ENCODE results near the gene HID1.

The HID1 gene

GRCh38 chr17:74964988-74965622 lies 7.5 kb downstream of the HID1 start:
- no peak for DNase-seq

DNA sequence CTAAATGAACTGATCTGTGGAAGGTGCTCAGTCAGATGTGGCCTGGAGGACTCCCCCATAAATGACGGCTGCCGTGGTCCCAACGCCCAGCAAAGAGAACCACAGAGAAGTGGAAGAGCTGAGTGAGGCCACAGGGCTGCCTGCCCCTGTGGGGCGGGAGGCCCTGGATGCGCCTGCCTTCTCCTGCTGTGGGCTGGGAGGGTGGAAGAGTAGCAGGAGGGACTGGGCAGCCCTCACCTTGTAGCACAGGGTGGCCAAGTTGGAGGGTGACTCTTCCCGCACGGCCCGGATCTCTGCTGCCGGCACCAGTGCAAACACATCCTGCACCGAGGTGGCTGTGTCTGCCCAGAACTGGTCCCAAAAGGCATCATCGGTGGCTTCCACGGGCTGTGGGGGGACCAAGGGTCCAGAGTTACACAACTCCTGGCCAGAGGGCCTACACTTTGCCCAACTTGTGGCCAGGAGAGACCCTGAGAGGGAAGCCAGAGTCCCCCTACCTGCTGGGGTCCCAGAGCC lies 8.3 kb downstream of the HID1 start:
- no peak for DNase-seq

- DNase-seq: no peak
Observed at GRCh38 chr17:74963656-74964055, 8.9 kb downstream of the HID1 start.

DNA sequence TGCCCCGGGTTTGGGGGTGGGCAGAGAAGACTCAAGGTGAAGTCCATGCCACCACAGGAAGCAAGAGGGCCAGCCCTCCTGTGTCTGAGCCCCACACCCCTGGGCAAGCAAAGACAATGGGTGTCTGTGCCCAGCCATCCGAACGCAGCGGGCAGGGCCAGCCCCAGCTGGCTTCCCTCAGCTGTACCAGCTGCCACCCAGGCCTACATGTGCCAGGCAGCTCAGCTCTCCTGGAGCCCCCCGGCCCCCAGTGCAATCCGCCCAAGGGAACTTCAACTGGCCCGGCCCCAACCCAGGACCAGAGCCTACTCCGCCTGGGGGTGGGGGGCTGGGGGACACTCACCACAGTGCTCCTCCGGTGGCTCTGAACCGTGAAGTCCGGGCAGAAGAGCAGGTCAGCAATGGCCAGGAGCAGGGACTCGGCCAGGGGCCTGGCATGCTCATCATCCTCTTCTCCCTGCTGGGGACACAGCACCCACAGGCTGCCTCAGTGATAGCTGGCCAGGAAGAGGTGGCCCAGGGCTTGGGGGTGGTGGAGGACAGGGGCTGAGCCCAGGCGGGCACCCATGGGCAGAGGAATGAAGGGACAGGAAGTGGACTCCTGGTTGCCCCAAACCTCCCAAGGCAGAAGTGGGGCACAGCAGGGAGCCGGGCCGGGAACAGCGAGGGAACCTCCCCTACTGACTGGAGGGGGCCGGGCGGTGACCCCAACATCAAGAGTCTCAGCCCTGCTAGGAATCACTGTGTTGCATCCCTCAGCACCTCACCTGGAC lies 9.8 kb downstream of the HID1 start:
- no peak for DNase-seq

DNA sequence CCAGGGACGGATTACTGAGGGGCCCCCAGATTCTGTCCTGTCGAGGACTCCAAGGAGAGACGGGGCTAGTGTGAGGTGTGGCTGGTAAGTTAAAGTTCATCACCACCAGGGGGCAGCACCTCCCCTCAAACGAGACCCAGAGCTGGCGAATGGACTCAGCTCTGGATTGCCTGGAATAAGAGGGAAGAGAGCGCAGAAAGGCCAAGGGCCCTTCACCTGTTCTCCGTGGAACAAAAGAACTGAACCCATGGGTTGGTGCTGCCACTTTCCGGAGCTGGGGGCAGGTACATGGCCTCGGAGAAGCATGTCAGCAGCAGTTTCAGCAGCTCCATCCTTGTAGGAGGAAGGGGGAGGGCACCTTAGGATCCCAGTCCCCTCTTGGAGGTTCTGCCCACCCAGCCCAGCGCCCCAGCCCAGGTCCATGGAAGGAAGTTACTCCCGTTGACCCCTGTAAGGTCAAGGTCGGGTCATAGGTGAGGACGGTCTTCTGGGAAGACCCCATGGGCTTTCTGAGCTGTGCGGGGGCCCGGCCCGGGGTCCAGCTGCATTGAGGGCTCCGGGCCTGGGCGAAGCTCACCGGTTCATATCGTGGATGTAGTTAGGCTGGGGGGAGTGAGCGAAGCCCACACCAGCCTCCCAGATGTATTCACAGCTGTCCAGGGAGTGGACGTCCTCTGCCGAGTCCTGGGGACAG lies 10.8 kb downstream of the HID1 start:
- DNase-seq: peak; percentile 23

DNA sequence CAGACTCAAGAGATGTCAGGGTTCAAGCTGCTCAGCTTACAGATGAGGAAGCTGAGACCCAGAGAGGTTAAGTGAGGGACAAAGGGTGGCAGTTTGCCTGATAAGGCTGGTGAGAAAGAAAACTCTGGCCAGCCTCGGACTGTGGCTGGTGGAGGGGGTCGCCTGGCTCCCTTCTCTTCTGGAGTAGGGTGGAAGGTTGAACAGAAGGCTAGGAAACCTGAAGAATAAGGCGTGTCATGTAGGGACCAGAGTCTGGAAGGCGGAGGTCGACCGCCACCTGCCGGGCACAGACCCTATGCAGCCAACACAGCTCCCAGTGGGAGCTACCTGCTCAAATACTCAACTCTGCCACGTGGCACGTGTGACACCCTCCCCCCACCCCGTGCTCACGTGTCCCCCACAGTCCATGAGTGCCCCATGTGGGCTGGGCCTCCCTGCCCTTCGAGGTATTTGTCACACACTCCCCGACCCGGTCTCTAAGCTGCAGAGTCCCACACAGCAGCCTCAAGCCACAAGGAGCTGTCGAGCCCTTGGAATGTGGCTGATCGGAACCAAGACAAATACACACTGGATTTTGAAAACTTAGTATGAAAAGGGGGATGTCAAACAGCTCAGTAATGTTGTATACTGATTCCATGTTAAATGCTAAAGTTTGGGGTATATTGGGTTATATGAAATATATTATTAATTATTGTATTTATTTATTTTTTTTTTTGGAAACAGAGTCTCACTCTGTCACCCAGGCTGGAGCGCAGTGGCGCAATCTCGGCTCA lies 11.8 kb downstream of the HID1 start:
- no peak for DNase-seq

DNA sequence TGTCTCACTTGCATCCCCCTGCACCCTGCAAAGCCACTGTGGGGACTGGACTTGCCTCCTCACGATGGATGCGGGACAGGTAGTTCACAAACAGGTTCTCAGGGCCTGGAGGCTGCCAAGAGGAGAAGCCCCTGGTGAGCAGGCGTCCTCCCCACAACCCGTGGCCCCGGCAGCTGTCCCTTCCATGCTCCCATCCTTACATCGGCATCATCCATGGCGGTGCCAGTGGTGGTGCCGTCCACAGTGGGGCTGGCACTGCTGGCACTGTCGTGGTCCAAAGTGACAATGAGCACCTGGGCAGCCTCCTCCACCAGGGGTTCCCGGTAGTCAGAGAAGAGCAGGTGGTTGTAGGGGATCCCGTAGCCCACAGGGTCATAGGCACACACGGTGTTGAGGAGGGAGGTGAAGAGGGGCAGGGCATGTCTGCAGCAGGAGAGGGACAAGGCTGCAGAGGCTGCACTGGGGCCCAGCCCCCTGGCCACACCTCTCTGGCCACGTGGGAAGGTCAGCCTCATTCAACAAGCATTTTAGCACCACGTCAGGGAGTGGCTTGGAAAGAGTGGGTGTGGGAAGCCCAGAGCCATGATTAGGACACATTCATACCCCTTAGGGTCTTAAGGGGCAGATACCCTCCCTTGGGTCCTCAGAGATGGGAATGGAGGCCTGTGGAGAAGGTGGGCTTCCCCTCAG lies 12.6 kb downstream of the HID1 start:
- DNase-seq: no peak

DNA sequence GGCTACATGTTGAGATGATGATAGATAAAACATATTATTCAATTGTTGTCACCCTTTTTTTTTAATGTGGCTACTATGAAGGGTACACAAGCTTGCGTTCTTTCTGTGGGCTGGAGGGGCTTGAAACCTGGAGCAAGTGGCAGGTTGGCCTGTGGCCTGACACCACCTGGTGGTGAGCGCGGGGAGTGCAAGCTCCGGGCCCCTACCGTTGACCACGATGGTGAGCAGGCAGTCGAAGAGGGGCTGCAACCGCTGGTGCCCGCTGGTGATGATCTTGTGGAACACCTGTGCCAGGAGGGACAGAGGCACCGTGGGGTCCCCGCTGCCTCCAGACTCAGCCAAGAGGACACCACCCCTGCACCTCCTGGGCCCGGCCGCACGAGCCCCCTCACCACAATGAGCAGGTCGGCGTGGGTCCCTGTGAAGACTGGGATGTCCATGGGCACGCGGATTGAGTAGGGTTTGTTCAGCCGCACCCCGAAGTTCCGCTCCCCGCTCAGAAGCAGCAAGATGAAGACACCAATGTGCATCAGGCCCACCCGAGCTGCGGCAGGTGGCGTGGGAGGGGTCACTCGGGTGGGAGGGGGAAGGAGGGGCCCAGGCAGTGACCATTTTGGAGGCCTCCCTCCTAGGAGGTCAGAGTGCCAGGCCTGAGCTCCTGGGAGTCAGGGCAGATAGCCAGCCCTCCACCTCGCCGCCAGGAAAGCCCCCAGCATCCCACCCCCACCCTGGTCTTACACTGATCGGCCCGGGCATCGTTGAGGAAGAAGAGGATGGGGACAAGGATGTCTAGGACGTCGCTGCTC lies 14.4 kb downstream of the HID1 start:
- DNase-seq: no peak

DNA sequence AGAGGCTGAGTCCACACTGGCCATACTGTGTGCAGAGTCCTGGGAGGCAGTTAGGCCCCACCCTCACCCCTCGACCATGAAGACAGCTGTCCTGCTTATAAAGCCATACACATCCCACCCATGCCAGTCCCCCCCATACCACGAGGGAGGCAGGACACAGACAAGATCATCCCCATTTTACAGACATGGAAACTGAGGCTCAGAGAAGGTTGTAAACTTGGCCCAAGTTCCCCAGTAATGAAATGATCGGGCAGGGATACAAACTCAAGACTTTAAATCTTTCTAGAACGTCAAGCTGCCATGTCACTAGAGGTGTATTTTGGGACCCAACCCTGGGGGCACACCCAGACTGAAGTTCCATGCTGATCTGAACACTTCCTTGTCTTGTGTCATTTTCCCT lies 16.5 kb downstream of the HID1 start:
- no peak for DNase-seq

DNA sequence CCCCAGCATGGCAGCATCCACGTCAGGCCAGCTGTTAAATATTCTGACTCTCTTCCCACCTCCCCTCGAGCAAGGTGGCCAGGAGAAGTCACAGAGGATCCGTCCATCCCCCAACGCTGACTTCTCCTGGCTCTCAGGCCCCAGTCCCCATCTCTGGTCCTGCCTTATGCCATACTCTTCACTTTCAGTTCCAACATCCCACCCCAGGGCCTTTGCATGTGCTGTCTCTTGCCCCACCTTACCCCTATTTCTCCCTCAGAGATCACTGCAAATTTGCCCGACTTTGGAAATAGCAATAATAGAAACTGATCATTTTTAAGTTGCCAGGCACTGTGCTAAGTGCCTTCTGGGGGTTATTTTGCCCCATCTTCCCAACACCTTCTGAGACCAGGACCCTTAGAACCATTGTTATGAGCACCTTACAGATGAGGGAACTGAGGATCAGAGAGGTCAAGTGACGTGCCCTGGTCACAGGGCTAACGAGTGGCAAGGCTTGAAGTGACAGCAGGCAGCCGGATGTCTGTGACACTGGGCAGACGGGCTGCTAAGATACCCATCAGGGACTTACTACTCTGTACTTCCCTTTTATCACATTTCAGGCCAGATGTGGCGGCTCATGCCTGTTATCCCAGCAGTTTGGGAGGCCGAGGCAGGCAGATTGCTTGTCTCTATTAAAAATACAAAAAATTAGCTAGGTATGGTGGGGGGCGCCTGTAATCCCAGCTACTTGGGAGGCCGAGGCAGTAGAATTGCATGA lies 17.7 kb downstream of the HID1 start:
- no peak for DNase-seq

DNA sequence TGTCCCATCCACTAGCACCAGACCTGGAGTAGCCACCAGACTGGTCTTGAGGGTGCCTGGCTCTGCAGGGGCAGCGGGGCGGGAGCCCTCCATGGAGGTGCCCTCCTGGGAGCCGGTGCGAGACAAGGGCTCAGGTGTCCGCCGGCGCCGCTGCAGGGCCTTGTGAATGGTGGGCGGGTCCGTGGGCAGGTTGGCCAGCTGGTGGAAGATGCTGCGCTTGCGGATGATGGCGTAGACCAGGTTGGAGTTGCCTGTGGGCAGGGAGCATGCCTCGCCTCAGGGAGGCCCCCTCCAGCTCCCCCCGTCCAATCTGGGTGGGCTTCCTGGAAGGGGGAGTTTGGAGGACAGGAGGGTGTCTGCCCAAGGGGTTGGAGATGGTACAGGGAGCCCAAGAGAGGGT lies 18.4 kb downstream of the HID1 start:
- DNase-seq: no peak

GRCh38 chr17:74953134-74953687 lies 19.3 kb downstream of the HID1 start:
- no peak for DNase-seq

GRCh38 chr17:74952431-74953133 lies 20.0 kb downstream of the HID1 start:
- DNase-seq: no peak

- DNase-seq: no peak
Observed at GRCh38 chr17:74951680-74952421, 20.7 kb downstream of the HID1 start.

DNA sequence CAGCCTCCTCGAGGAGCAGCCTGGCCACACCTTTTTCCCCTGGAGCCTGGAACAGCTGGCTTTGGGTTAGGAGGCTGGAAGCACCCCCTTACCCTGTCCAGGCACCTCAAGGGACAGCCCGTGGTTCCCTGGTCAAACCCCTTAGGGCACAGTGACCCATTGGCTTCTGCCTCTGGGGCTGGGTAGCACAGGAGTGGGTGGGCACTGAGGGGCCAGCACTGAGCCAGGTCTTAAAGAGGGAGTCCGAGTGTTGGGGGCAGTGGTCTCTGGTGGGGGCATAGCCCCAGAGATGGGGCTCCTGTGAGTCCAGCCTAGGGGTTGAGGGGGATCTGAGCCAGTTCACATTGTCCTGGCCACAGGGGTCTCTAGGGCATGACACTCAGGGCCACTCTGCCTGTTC lies 21.5 kb downstream of the HID1 start:
- no peak for DNase-seq

DNA sequence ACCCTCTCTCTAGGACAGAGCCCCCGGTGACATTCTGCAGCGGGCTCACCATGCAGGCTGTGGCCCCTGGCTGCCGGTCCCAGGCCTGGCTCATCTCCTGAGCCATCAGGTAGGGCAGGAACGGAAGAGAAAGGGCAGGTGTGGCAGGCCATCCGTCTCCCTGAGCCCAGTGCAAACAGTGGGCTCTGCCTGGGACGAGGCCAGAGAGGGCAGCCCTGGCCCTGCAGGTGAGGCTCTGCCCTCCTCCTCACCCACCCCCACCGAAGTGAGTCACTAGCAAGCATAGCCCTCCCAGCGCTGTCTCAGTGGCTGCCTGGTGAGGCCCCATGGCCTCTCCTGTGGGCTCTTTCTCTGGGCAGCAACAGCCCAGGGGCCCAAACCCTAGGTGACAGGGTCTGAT lies 22.4 kb downstream of the HID1 start:
- no peak for DNase-seq

DNA sequence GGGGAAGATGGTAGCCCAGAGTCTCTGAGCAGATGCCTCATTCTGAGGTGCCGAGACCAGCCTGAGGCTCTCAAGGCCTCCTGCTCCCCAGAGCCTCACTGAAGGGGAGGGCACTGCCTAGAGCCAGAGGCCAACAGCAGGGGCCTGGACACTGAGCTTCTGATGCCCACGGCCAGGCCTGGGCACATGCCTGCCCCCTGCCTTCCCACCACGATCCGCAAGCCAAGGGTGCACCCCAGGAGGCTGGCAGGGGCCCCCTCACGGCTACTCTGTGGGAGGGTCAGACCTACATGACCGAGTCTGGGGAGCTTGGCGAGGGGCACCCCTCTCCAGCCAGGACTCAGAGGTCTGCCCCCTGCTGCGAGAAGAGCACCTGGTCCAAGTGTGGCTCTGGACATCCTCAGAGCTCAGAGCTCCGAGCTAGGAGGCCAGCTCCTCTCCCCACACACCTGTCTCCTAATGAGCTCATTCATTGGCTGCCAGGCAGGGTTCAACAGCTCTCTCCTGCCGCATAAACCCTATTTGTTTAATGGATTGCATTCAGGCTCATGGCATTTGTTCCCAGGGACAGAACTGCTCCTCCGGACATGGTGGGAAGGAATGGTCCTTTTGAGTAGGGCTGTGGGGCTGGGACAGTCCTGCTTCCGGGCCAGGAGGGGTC lies 23.0 kb downstream of the HID1 start:
- DNase-seq: no peak

DNA sequence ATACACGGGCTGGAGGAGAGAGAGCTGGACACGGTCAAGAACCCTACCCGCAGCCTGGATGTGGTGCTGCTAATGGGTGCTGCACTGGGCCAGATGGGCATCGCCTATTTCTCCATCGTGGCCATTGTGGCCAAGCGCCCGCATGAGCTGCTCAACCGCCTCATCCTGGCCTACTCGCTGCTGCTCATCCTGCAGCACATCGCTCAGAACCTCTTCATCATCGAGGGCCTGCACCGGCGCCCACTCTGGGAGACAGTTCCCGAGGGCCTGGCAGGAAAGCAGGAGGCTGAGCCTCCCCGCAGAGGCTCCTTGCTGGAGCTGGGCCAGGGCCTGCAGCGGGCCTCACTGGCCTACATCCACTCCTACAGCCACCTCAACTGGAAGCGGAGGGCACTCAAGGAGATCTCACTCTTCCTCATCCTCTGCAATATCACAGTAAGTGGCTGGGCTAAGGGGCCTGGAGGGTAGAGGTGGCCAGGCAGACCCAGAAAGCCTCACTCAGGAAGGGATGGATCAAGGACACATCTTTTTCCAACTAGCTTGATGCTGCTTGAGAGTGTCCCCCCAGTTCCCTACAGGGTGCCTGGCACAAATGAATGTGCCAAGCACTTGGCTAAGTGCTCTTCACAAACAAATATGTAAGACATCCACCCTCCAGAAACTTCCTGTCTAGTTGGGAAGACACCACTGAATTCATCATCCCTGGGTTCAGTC lies 25.4 kb downstream of the HID1 start:
- no peak for DNase-seq
